ENCODE data around the gene GSAP.

DNA sequence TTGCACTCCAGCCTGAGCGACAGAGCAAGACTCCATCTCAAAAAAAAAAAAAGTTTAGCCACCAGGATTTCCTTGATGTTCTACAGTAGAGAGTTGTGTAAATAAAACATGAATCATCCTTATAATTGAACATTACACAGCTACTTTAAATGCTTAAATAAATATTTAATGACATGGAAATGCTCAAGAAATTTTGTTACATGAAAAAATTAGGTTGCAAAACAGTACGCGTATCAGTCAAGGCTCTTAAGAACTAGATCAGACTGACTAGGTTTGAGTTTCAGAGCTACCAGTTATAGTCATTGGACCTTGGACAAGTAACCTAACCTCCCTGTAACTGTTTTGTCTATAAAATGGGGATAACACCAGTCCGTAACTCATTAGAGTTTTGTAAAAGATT, 38.7 kb upstream of the GSAP start:
- TF ChIP-seq CTCF (IDR thresholded peaks at IDR 0.05; ENCODE audit: insufficient read depth, low read length, poor library complexity, severe bottlenecking) = no peak
- TF ChIP-seq EZH2phosphoT487 (conservative IDR thresholded peaks at IDR 0.05; ENCODE audit: low read length) = no peak

Measured in SU-DHL-6 (cell line).